ENCODE results near the gene PRKRIP1.

DNA sequence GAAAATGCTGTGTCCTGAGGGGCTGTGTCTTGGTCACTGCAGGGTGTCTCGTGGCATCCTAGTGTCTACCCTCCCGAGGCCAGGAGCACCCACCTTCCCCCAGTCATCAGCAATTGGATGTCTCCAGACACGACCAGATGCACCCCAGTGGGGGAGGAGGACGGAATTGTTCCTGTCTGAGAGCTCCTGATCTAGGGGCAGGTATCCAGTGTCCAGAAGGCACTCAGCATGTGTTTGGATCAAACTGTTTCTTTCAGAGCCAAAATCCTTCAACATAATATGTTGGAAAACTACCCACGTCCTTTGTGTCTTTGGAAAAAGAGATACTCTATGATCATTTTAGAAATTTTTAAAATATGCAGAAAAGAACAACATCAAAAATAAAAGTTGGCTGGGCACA is 16.9 kb downstream of the PRKRIP1 start:
- TF ChIP-seq, protein P1, sequence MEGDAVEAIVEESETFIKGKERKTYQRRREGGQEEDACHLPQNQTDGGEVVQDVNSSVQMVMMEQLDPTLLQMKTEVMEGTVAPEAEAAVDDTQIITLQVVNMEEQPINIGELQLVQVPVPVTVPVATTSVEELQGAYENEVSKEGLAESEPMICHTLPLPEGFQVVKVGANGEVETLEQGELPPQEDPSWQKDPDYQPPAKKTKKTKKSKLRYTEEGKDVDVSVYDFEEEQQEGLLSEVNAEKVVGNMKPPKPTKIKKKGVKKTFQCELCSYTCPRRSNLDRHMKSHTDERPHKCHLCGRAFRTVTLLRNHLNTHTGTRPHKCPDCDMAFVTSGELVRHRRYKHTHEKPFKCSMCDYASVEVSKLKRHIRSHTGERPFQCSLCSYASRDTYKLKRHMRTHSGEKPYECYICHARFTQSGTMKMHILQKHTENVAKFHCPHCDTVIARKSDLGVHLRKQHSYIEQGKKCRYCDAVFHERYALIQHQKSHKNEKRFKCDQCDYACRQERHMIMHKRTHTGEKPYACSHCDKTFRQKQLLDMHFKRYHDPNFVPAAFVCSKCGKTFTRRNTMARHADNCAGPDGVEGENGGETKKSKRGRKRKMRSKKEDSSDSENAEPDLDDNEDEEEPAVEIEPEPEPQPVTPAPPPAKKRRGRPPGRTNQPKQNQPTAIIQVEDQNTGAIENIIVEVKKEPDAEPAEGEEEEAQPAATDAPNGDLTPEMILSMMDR (IDR thresholded peaks at IDR 0.05), result no peak
- TF ChIP-seq POLR2A (IDR thresholded peaks at IDR 0.05), result no peak
